K562 (cell line): Measurements from ENCODE around the gene CENPC. TPM values are rescaled to one million over a fixed set of nuclear protein-coding genes. Genes with fewer than 3 reads are reported as not detected.
A peak's percentile ranks its signal among the peaks of the same experiment; 100 is the strongest.

Experiments used
- ARID4B ChIP-seq: sonication (generic); formaldehyde crosslinking; IDR thresholded peaks from 2 replicates; pipeline ENCODE4 v1.8.0; 2022; ENCODE audit warnings: mild to moderate bottlenecking, missing genetic modification reagents
- ARNT ChIP-seq, 2 experiments: fragments of 450-650 bp; IDR thresholded peaks; 2 replicates each; pipeline ENCODE4 v1.6.1; 2016; ENCODE audit warnings: mild to moderate bottlenecking in 1 of 2
- PTTG1 ChIP-seq: fragments of 450-650 bp; IDR thresholded peaks from 2 replicates; pipeline ENCODE4 v1.6.1; 2016; ENCODE audit warnings: low read depth, mild to moderate bottlenecking, missing genetic modification characterization, missing compliant biosample characterization
- SIN3B ChIP-seq: fragments of 450-650 bp; IDR thresholded peaks from 2 replicates; pipeline ENCODE4 v1.6.1; 2017; ENCODE audit warnings: low read depth, mild to moderate bottlenecking, moderate library complexity
- TOE1 ChIP-seq, 2 experiments: fragments of 450-650 bp in 1 of 2; sonication (generic) in 1 of 2; formaldehyde crosslinking in 1 of 2; IDR thresholded peaks; 2 replicates each; pipeline versions ENCODE4 v1.7.1 to v1.8.0; 2016 to 2022; ENCODE audit warnings: borderline replicate concordance in 2 of 2, mild to moderate bottlenecking in 2 of 2, antibody characterized with exemption in 1 of 2, inconsistent platforms in 1 of 2, low read depth in 1 of 2, missing genetic modification reagents in 1 of 2, moderate library complexity in 1 of 2
- TRIM28 ChIP-seq: fragments of 450-650 bp; IDR thresholded peaks from 2 replicates; pipeline ENCODE4 v1.6.1; 2017
- ZBTB33 ChIP-seq: sonication (generic); formaldehyde crosslinking; IDR thresholded peaks from 2 replicates; pipeline ENCODE4 v1.8.1; 2023; ENCODE audit warnings: mild to moderate bottlenecking, missing genetic modification reagents
- ZBTB40 ChIP-seq, 2 experiments: fragments of 450-650 bp in 1 of 2; sonication (generic) in 1 of 2; formaldehyde crosslinking in 1 of 2; IDR thresholded peaks; 2 replicates each; pipeline versions ENCODE4 v1.7.1 to v1.9.0; 2016 to 2022; ENCODE audit warnings: inconsistent platforms in 1 of 2, mild to moderate bottlenecking in 1 of 2, missing genetic modification reagents in 1 of 2
- ZFP36 ChIP-seq: fragments of 150-350 bp; IDR thresholded peaks from 2 replicates; pipeline ENCODE4 v1.6.1; 2018; ENCODE audit warnings: low read length, low read depth; ENCODE audit not compliant: partially characterized antibody
- polyA plus RNA-seq, 8 experiments: library from polyadenylated mRNA; depleted of rRNA in 4 of 8; stranded (reverse) in 5 of 8; unstranded in 3 of 8; fragments of >200 nt; fragmentation: Nextera tagmentation in 2 of 8; fragmentation: Illumina TruSeq in 1 of 8; extraction: Ambion mirVana in 2 of 8; extraction: Trizol in 1 of 8; gene quantifications; 2 replicates each; pipeline versions ENCODE4 v1.2.1 to v1.2.3, GENCODE V29; 2011 to 2014; ENCODE audit warnings: inconsistent platforms in 1 of 8, missing spikeins in 1 of 8
- total RNA-seq, 7 experiments: library from RNA; depleted of rRNA in 6 of 7; stranded (reverse); fragments of >200 nt in 6 of 7; fragmentation: Illumina TruSeq in 2 of 7; extraction: Trizol in 2 of 7; gene quantifications; 2 replicates each; pipeline versions ENCODE4 v1.2.1 to v1.2.3, GENCODE V29; 2011 to 2021; ENCODE audit warnings: low replicate concordance in 1 of 7

CENPC gene
- total and polyA plus RNA-seq, 9 of the 15 experiments (the other 6 are each of a cell fraction or from before 2014, with no cell fraction given), result 18.1 to 48.5 (median 30.8) TPM

GRCh38 chr4:67520141-67520540 is 25.2 kb downstream of the CENPC start (continued):
- TF ChIP-seq ZBTB40 (IDR thresholded peaks at IDR 0.05) (no peak), ZBTB40 (CRISPR knock-in tag; IDR thresholded peaks at IDR 0.05) (no peak), ARID4B (no peak), TRIM28 (no peak), ZBTB33 (CRISPR knock-in tag) (peak; percentile 52; the same call in 1 of the 2 replicates), PTTG1 (no peak), ARNT (IDR thresholded peaks at IDR 0.05) (no peak), ZFP36 (peak; percentile 39), SIN3B (no peak), TOE1 (IDR thresholded peaks at IDR 0.05; ENCODE audit: borderline replicate concordance) (no peak), TOE1 (CRISPR knock-in tag; IDR thresholded peaks at IDR 0.05; ENCODE audit: borderline replicate concordance, low read depth) (no peak)
